OCI-LY1 (cell line): ENCODE measurements around the gene ADARB2.

Experiments used
- H2AFZ ChIP-seq: fragments of 200-600 bp; sonication (generic), shearing (Covaris generic); 2 replicates; pipeline ENCODE4 v1.6.0; 2014; ENCODE audit warnings: antibody characterized with exemption, mild to moderate bottlenecking, low read length
- H3F3A ChIP-seq: fragments of 200-600 bp; sonication (generic), shearing (Covaris generic); 2 replicates; pipeline ENCODE4 v1.6.0; 2014; ENCODE audit warnings: mild to moderate bottlenecking, antibody characterized with exemption, low read length, moderate library complexity; ENCODE audit not compliant: insufficient read depth
- H3K27ac ChIP-seq: fragments of 200-600 bp; sonication (generic); 2 replicates; pipeline ENCODE4 v1.5.1; 2014; ENCODE audit warnings: low read length, mixed run types, mild to moderate bottlenecking, low read depth; ENCODE audit not compliant: poor library complexity, severe bottlenecking
- H3K27me3 ChIP-seq: fragments of 200-600 bp; sonication (generic); 2 replicates; pipeline ENCODE4 v1.6.0; 2014; ENCODE audit warnings: antibody characterized with exemption, mild to moderate bottlenecking, low read length, moderate library complexity; ENCODE audit not compliant: insufficient read depth
- H3K36me3 ChIP-seq: fragments of 200-600 bp; sonication (generic); 2 replicates; pipeline ENCODE4 v1.6.1; 2014; ENCODE audit warnings: mild to moderate bottlenecking, antibody characterized with exemption, low read length, moderate library complexity, mixed read lengths; ENCODE audit not compliant: insufficient read depth
- H3K4me1 ChIP-seq: fragments of 200-600 bp; sonication (generic); 2 replicates; pipeline ENCODE4 v1.5.1; 2014; ENCODE audit warnings: mild to moderate bottlenecking, low read length, moderate library complexity; ENCODE audit not compliant: insufficient read depth, severe bottlenecking
- H3K4me2 ChIP-seq: fragments of 200-600 bp; sonication (generic), shearing (Covaris generic); 2 replicates; pipeline ENCODE4 v1.6.1; 2014; ENCODE audit warnings: low read length
- H3K4me3 ChIP-seq: fragments of 200-600 bp; sonication (generic); 2 replicates; pipeline ENCODE4 v1.5.1; 2014; ENCODE audit warnings: low read length, low read depth, mild to moderate bottlenecking, mixed read lengths; ENCODE audit not compliant: poor library complexity, severe bottlenecking
- H3K79me2 ChIP-seq: fragments of 200-600 bp; shearing (Covaris generic); 2 replicates; pipeline ENCODE4 v1.6.1; 2016; ENCODE audit warnings: mixed run types, low read length, mixed read lengths; ENCODE audit not compliant: insufficient read depth
- H3K9ac ChIP-seq: fragments of 200-600 bp; sonication (generic), shearing (Covaris generic); 2 replicates; pipeline ENCODE4 v1.6.1; 2014; ENCODE audit warnings: mild to moderate bottlenecking, low read length, mixed read lengths
- H3K9me2 ChIP-seq: fragments of 200-600 bp; sonication (generic), shearing (Covaris generic); 2 replicates; pipeline ENCODE4 v1.6.1; 2014; ENCODE audit warnings: low read depth, mild to moderate bottlenecking, low read length, mixed read lengths
- H3K9me3 ChIP-seq: fragments of 200-600 bp; shearing (Covaris generic); 2 replicates; pipeline ENCODE4 v1.6.1; 2014; ENCODE audit warnings: low read length, mixed read lengths
- H4K20me1 ChIP-seq: fragments of 200-600 bp; sonication (generic), shearing (Covaris generic); 2 replicates; pipeline ENCODE4 v1.6.0; 2016; ENCODE audit warnings: mild to moderate bottlenecking, low read length; ENCODE audit not compliant: insufficient read depth
- EZH2 ChIP-seq: fragments of 200-600 bp; sonication (generic), shearing (Covaris generic); IDR thresholded peaks from 2 replicates; pipeline ENCODE4 v1.8.0; 2017; ENCODE audit warnings: borderline replicate concordance, mixed run types, mild to moderate bottlenecking, antibody characterized with exemption, low read length, moderate library complexity, mixed read lengths
- TF ChIP-seq, protein P1 (sequence below): fragments of 200-600 bp; sonication (generic), shearing (Covaris generic); IDR thresholded peaks from 2 replicates; pipeline ENCODE4 v1.5.1; 2017; ENCODE audit warnings: mild to moderate bottlenecking, antibody characterized with exemption, low read length, moderate library complexity, mixed read lengths

ADARB2 gene

GRCh38 chr10:1605999-1606940, 131.1 kb downstream of the ADARB2 start:
- H3K4me1 ChIP-seq, result peaks cover 10% of the 10 kb centered on the region
- no peak overlapping the region for H2AFZ ChIP-seq
- no peak for TF ChIP-seq EZH2
- TF ChIP-seq, protein P1, sequence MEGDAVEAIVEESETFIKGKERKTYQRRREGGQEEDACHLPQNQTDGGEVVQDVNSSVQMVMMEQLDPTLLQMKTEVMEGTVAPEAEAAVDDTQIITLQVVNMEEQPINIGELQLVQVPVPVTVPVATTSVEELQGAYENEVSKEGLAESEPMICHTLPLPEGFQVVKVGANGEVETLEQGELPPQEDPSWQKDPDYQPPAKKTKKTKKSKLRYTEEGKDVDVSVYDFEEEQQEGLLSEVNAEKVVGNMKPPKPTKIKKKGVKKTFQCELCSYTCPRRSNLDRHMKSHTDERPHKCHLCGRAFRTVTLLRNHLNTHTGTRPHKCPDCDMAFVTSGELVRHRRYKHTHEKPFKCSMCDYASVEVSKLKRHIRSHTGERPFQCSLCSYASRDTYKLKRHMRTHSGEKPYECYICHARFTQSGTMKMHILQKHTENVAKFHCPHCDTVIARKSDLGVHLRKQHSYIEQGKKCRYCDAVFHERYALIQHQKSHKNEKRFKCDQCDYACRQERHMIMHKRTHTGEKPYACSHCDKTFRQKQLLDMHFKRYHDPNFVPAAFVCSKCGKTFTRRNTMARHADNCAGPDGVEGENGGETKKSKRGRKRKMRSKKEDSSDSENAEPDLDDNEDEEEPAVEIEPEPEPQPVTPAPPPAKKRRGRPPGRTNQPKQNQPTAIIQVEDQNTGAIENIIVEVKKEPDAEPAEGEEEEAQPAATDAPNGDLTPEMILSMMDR, result no peak

DNA sequence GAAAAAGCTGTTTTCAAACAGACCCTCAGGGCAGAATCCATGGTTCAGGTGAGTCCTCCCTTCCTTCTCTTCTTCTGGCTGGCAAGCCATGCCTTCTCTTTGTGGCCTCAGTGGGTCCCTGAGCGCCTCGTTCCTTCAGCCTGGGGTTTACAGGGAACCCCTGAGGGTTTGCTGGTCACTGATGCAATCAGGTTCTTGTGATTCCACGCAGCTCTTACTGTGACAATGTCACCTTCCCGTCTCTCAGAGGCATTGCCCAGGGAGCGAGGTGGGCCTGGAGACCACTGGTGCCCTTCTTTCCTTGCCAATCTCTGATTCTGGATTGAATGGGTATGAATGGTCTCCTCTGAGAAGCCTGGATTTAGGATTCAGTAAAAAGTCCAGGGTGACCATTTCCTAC, 132.2 kb downstream of the ADARB2 start:
- Histone ChIP-seq H4K20me1 (no peaks in the 10 kb centered on the region), H3K4me2 (no peak overlapping the region), H3K4me3 (no peak overlapping the region)

More at GRCh38 chr10:1605999-1606940, 131.1 kb downstream of the ADARB2 start:
- Histone ChIP-seq H3K27me3 (no peaks in the 10 kb centered on the region), H3K9me3 (no peaks in the 10 kb centered on the region), H3K36me3 (no peaks in the 10 kb centered on the region), H3F3A (no peaks in the 10 kb centered on the region), H3K4me3 (no peak overlapping the region), H4K20me1 (no peaks in the 10 kb centered on the region), H3K27ac (no peak overlapping the region), H3K79me2 (no peaks in the 10 kb centered on the region), H3K9me2 (no peaks in the 10 kb centered on the region), H3K9ac (no peak overlapping the region), H3K4me2 (no peak overlapping the region)

DNA sequence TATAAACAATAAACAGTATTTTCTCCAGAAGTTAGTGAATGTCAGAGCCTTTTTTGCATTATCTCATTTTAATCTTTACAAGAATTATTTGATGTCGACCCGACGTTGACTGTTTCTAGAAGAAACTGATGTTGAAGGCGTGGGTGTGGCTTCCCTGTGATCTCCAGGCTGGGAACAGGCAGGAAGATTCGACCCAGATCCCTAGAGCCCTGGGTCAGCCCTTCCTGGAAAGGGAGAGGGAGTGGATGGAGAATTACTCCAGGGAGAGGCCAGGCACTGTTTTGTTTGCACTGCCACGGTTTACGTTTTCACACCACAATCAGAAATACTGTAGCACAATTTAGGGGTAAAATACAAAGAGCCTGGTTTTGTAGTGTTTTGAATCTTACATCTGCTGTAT, 133.1 kb downstream of the ADARB2 start:
- no peak overlapping the region for H3K4me3 ChIP-seq
- no peak overlapping the region for H3K4me2 ChIP-seq
- H3K79me2 ChIP-seq, result no peaks in the 10 kb centered on the region
- H3K9me2 ChIP-seq, result no peaks in the 10 kb centered on the region
- no peak overlapping the region for H2AFZ ChIP-seq
- H3K27me3 ChIP-seq, result no peaks in the 10 kb centered on the region
- no peaks in the 10 kb centered on the region for H3K9me3 ChIP-seq
- no peaks in the 10 kb centered on the region for H3K36me3 ChIP-seq
- H3F3A ChIP-seq, result no peaks in the 10 kb centered on the region
- H4K20me1 ChIP-seq, result no peaks in the 10 kb centered on the region
- peaks cover 22% of the 10 kb centered on the region for H3K4me1 ChIP-seq
- TF ChIP-seq EZH2, result no peak
- TF ChIP-seq, protein P1, result no peak
- H3K9ac ChIP-seq, result no peak overlapping the region
- no peak overlapping the region for H3K27ac ChIP-seq

More for the DNA sequence above, 132.2 kb downstream of the ADARB2 start:
- H3F3A ChIP-seq, result no peaks in the 10 kb centered on the region
- H3K9ac ChIP-seq, result no peak overlapping the region
- no peaks in the 10 kb centered on the region for H3K9me3 ChIP-seq
- peaks cover 22% of the 10 kb centered on the region for H3K4me1 ChIP-seq
- H3K79me2 ChIP-seq, result no peaks in the 10 kb centered on the region
- H2AFZ ChIP-seq, result no peak overlapping the region
- H3K36me3 ChIP-seq, result no peaks in the 10 kb centered on the region
- H3K27ac ChIP-seq, result no peak overlapping the region
- TF ChIP-seq, protein P1, result no peak
- TF ChIP-seq EZH2, result no peak
- no peaks in the 10 kb centered on the region for H3K9me2 ChIP-seq
- H3K27me3 ChIP-seq, result no peaks in the 10 kb centered on the region
